Lung (tissue), 12 donors: ENCODE data around the gene CX3CR1. TPM values are rescaled to one million over a fixed set of nuclear protein-coding genes. Genes with fewer than 3 reads are reported as not detected.

ENCODE experiments used
- ATAC-seq: fragments of 200-7000 bp; cut with Tn5 transposase; one replicate; pipeline ENCODE4 v1.9.1; 2020; ENCODE audit warnings: moderate number of reproducible peaks; ENCODE audit not compliant: insufficient read depth, low FRiP score
- DNase-seq, 3 donors: peaks; one replicate each; pipeline ENCODE4 v3.0.0-alpha.2; 2013 to 2017
- H3K27ac ChIP-seq, 2 donors: one replicate each; pipeline ENCODE4 v1.5.1; 2013; ENCODE audit warnings: mild to moderate bottlenecking in 2 of 2, moderate library complexity in 2 of 2, control low read depth in 1 of 2, inconsistent platforms in 1 of 2, low read depth in 1 of 2, low read length in 1 of 2
- H3K27me3 ChIP-seq, 3 donors: one replicate each; pipeline ENCODE4 v1.5.1; 2013; ENCODE audit warnings: low read length in 2 of 3; ENCODE audit not compliant: control insufficient read depth in 3 of 3, insufficient read depth in 3 of 3
- H3K36me3 ChIP-seq, 4 donors: one replicate each; pipeline ENCODE4 v1.5.1; 2013; ENCODE audit warnings: low read length in 4 of 4, mild to moderate bottlenecking in 1 of 4, moderate library complexity in 1 of 4; ENCODE audit not compliant: control insufficient read depth in 4 of 4, insufficient read depth in 4 of 4
- H3K4me1 ChIP-seq, 5 donors: one replicate each; pipeline ENCODE4 v1.5.1; 2013; ENCODE audit warnings: low read length in 5 of 5, mild to moderate bottlenecking in 2 of 5, moderate library complexity in 1 of 5; ENCODE audit not compliant: control insufficient read depth in 5 of 5, insufficient read depth in 5 of 5
- H3K4me3 ChIP-seq: one replicate; pipeline ENCODE4 v1.5.1; 2013; ENCODE audit warnings: mild to moderate bottlenecking, control low read depth, moderate library complexity
- H3K9ac ChIP-seq, 2 donors: one replicate each; pipeline ENCODE4 v1.5.1; 2013; ENCODE audit warnings: low read length in 2 of 2, control low read depth in 1 of 2; ENCODE audit not compliant: insufficient read depth in 1 of 2
- H3K9me3 ChIP-seq, 4 donors: one replicate each; pipeline ENCODE4 v1.5.1; 2013; ENCODE audit warnings: low read length in 3 of 4, mild to moderate bottlenecking in 1 of 4, moderate library complexity in 1 of 4; ENCODE audit not compliant: control insufficient read depth in 4 of 4, insufficient read depth in 3 of 4
- CTCF ChIP-seq: IDR thresholded peaks from 2 replicates; pipeline ENCODE4 v1.5.1; 2012; ENCODE audit warnings: mild to moderate bottlenecking; ENCODE audit errors: control extremely low read depth, extremely low read depth
- WGBS, 2 donors: extraction: QIAGEN DNeasy Blood & Tissue Kit; methylation state at CpG; one replicate each; pipeline ENCODE4 v1.1.7; 2013; 5-methylcytosine and 5-hydroxymethylcytosine counted together
- polyA plus RNA-seq, 2 donors: library from polyadenylated mRNA; stranded (reverse); fragments of 200-250 nt; gene quantifications; one replicate each; pipeline ENCODE4 v1.2.1, GENCODE V29; 2013
- total RNA-seq, 2 donors: library from RNA; depleted of rRNA in 1 of 2; stranded (reverse); fragments of >200 nt in 1 of 2; gene quantifications; one replicate each; pipeline ENCODE4 v1.2.1, GENCODE V29; 2014 to 2021
- donor health status: control.
- donor health status: control.
- donor health status: Bipolar disorder and iron deficiency.
- donor health status: healthy.
- donor health status: DM: yes; HTN: yes; CAD: no.

CX3CR1 gene
- total and polyA plus RNA-seq, 4 donors: 0.20 to 5.0 (median 3.6) TPM

DNA sequence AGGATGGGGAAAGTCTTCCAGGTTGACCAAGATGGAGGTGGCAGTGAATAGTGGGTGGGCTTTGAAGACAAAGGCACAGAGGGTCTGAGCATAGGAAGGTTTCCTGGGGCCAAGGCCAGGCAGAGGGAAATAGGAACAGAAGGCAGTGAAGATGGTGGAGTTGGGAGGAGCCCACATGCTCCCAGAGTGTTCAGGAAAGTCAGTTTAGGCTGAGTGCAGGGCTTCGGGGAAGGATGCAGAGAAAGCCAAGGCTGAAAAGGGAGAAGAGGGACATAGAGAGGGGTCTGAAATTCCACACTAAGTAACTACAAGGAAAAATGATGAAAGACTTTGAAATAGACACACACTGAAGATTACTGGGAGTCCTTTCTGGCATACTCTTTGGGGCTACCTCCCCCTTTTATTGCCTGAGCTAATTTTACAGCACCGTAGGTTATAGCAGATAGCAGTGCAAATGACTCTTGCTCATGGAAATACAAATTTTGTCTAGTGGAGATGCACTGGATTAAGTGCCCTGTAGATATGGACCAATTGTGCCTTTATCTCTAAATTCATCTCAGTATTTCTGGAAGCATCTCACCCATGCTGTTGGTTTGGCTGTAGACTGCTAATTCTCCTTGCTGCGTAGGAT lies 3.8 kb downstream of the CX3CR1 start:
- Histone ChIP-seq H3K9me3 (no peaks in the 10 kb centered on the region), H3K27ac (no peak overlapping the region), H3K36me3 (no peaks in the 10 kb centered on the region), H3K27me3 (no peaks in the 10 kb centered on the region), H3K9ac (no peak overlapping the region), H3K4me1 (peaks cover 0 to 3% (median 0%) of the 10 kb centered on the region in 5 donors), H3K4me3 (no peak overlapping the region)
- 90 to 100% methylated on average over 3 of the region's 3 CpGs for WGBS, 2 donors
- no peak for DNase-seq
- ATAC-seq: no peak
- no peak for TF ChIP-seq CTCF

DNA sequence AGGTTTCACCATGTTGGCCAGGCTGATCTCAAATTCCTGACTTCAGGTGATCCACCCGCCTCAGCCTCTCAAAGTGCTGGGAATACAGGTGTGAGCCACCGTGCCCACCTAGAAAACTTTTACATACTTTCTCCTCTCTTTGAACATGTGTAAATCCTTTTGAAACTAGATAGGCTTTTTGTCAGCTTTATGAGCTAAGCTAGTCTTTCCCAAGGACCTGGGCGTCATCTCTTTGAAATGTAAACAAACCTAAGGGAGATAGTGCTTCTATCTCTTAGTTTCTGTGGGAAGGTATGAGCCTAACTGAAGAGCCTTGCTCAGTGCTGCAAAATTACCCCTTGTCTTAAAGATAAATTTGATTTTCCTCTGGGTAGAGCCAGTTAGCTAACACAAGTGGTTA lies 4.8 kb downstream of the CX3CR1 start:
- whole genome bisulfite sequencing, 2 donors: 82 to 90% methylated on average over 3 of the region's 3 CpGs
- Histone ChIP-seq H3K4me1 (peaks cover 0 to 3% (median 0%) of the 10 kb centered on the region in 5 donors), H3K4me3 (no peak overlapping the region), H3K9ac (no peak overlapping the region), H3K9me3 (no peaks in the 10 kb centered on the region), H3K36me3 (no peaks in the 10 kb centered on the region), H3K27ac (no peak overlapping the region), H3K27me3 (no peaks in the 10 kb centered on the region)
- TF ChIP-seq CTCF: no peak
- DNase-seq (no peak), ATAC-seq (no peak)

- TF ChIP-seq CTCF: no peak
- peaks cover 0 to 3% (median 0%) of the 10 kb centered on the region in 5 donors for H3K4me1 ChIP-seq
Observed at GRCh38 chr3:39273119-39273518, 6.7 kb downstream of the CX3CR1 start.

GRCh38 chr3:39272191-39272590 lies 7.6 kb downstream of the CX3CR1 start:
- no peak overlapping the region for H3K9ac ChIP-seq
- 35 to 51% methylated on average over 2 of the region's 2 CpGs for WGBS, 2 donors
- DNase-seq (no peak), ATAC-seq (no peak)
- H3K4me1 ChIP-seq: peaks cover 0 to 3% (median 0%) of the 10 kb centered on the region in 5 donors
- no peaks in the 10 kb centered on the region for H3K9me3 ChIP-seq
- no peaks in the 10 kb centered on the region for H3K36me3 ChIP-seq
- H3K4me3 ChIP-seq: no peak overlapping the region
- no peak overlapping the region for H3K27ac ChIP-seq
- no peak for TF ChIP-seq CTCF
- no peaks in the 10 kb centered on the region for H3K27me3 ChIP-seq

More at GRCh38 chr3:39273119-39273518, 6.7 kb downstream of the CX3CR1 start:
- 70 to 85% methylated on average over 3 of the region's 3 CpGs for WGBS, 2 donors
- no peak for ATAC-seq
- no peak for DNase-seq
- Histone ChIP-seq H3K27me3 (no peaks in the 10 kb centered on the region), H3K9ac (no peak overlapping the region), H3K36me3 (no peaks in the 10 kb centered on the region), H3K27ac (no peak overlapping the region), H3K9me3 (no peaks in the 10 kb centered on the region), H3K4me3 (no peak overlapping the region)
